GM15510 (cell line): ENCODE measurements around the gene LRRC58.

Experiments used
- POLR2A ChIP-seq: IDR thresholded peaks from 3 replicates; pipeline ENCODE4 v1.6.1; 2011; ENCODE audit warnings: borderline replicate concordance; ENCODE audit not compliant: insufficient read length; ENCODE audit errors: extremely low read depth

LRRC58 gene

DNA sequence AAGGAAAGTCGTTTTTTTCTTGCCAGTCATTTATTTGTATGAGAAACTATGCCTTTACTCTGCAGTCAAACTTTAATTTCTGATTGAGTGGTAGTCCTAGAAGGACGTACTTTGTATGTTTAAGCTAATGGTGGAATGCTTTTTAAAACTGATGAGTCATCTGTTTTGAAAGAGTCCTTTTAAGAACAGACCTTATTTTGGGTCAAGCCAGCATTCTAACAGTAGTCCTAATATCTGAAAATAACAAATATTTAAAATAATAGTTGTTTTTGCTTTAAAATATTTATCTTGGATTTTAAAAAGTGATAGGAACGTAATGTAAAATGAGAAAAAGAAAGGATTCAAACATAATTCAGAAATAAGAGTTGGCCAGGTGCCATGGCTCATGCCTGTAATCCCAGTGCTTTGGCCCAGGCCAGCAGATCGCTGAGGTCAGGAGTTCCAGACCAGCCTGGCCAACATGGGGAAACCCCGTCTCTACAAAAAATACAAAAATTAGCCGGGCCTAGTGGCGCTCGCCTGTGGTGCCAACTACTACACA is 1.3 kb upstream of the LRRC58 start:
- no peak for TF ChIP-seq POLR2A

DNA sequence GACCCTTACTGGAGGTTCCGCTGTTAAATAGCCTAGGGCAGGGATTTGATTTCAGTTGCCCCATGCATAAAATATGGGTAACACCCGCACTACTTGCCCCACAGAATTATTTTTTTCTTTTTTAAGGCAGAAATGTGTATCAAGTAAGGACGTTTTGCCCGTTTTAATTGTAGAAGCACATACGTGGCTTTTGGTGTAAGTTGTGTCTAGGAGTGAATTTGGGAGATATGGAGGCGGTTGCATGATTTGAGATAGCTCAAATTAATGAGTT is 636 bp upstream of the LRRC58 start:
- TF ChIP-seq POLR2A, result no peak

DNA sequence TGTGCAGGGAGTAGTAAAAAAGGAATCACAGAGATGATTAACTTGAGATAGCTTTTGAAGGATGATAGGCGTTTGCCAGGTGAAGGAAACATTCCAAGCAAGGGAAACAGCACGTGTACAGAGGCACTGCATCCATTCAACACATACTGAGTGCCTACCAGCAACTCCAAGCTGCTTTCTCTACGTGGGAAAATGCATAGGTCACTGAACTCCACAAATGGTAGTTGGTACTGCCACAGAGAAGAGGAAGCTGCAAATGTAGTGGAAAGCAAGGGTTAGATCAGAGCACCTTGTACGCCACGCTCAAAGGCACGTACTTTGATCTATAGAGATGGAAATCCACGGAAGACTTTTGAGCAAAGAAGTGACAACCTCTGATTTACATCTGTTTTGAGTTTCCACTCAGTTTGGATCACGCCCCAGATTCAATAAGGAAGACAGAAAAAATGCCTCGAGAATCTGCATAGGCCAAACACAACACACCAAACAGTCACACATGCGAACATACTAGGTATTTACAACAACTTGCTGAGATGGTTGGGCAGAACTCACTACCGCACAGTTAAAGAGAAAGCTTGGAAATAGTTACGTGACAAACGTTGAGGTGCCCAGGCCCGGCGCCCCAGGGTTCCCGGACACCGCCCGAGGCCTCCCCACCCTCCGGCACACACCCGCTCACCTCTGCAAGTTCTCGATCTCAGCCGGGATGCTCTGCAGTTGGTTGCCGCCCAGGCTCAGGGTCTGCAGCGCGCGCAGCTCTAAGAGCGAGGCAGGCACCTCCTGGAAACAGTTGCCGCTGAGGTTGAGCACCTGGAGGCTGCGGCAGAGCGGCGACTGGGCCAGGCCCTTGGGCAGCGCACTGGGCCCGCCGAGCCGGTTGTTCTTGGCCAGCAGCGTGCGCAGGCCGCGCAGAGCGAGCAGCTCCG is 826 bp downstream of the LRRC58 start:
- TF ChIP-seq POLR2A, result no peak

DNA sequence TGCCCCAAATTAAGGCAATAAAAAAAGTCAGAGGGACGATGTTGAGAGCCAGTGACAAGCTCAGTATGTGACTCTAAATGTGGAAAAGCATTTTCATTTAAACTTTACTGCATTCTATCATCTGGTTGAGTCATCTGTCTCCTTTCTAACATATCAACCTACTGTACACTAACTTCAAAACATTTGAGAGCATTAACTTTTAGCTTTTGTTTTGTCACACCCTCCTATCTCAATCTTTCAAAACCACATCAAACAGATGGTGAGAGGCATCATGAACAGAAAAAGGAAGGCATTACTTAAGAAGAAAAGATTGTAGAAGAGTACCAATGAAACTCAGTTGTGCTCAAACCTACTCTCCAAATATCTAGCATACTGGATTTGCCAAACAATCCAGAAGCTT is 4.8 kb downstream of the LRRC58 start:
- TF ChIP-seq POLR2A, result no peak

DNA sequence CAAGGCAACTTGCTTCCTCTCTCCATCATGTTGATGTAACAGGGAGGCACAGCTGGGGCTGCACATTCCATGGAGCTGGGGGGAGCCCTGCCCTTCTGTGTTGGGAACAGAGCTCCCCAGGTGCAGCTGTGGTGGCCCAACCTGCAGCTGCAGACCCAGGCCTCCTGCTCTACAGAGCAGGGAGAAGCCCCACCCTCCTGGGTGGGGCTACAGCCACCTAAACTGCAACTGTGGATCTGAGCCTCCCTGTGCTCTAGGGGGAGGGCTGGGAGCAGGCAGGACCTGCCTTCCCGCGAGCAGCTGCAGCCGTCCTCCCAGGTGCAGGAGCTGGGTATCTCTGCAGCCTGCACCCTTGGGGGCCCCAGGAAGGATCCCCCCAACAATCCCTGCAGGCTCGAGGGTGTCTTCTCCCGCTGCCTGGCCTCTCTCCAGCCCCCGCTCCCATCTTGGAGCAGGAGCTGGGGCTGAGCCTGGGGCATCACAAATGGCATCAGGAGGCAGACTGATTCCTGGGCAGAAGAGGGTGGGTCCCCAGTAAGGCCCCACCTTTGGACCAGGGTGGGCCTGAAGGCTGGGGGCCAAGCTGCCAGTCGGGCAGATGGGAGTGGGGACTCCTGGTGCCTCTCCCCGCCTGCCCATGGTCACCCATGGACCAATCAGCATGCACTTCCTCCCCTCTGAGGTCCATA is 7.4 kb downstream of the LRRC58 start:
- no peak for TF ChIP-seq POLR2A

DNA sequence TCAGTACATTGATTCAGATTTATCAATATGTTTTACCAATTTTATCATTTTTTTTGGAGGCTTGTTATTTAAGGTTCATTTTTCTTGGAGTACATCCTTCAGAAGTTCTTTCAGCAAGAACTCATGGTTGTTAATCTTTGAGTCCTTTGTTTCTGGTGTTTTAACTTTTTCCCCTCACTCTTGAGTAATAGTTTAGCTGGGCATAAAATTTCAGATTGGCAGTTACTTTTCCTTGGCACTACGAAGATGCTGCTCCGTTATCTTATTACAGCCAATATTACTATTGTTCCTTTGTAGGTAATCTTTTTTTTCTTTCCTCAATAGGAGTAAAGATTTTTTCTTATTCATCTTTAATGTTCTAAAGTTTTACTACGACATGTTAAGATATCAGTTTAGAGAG is 9.8 kb downstream of the LRRC58 start:
- TF ChIP-seq POLR2A, result no peak

DNA sequence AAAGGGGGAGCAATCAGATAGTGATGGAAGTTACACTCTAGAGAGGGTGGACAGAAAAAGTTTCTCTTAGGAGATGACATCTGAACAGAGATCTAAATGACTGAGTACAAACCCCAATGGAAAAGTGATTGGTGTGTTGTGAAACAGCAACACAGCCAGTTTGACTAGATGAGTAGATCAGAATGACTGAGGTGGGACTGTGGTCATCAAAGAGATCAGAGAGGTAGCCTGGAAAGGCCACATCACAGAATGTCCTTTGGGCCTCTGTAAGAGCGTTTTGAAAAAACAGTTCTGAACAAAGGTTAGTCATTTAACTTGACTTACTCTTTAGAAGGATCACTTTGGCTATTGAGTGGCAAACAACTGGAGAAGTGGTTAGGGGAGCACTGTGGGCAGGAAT is 10.6 kb downstream of the LRRC58 start:
- no peak for TF ChIP-seq POLR2A

DNA sequence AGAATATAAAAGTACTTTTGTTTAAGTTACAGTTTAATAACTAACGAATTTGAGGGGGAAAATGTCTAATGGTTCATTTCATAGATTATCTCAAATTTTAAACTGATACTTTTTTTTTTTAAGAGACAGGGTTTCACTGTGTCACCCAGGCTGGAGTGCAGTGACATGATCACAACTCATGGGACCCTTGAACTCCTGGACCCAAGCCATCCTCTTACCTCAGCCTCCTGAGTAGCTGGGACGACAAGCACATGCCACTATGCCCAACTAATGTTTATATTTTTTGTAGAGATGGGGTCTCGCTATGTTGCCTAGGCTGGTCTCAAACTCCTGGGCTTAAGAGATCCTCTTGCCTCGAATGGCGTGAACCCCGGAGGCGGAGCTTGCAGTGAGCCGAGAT is 16.5 kb downstream of the LRRC58 start:
- no peak for TF ChIP-seq POLR2A

DNA sequence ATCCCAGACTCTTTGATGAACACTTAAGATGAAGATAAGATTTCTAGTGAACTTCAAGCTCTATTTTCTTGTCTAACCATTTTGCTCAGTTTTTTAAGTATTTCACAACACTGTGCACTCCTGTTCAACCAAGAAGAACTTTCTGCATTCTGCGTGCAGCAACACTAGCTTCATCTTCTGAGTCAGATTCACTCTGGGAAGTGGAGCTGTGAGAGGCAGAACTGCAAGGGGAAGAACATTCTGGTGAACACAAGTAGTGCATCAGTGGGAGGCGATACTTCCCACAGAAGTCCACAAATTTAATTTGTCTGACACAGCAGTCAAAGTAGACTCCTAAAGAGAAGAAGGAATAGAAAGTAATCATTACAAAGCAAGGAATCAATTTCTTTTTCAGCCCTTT is 18.1 kb downstream of the LRRC58 start:
- no peak for TF ChIP-seq POLR2A

DNA sequence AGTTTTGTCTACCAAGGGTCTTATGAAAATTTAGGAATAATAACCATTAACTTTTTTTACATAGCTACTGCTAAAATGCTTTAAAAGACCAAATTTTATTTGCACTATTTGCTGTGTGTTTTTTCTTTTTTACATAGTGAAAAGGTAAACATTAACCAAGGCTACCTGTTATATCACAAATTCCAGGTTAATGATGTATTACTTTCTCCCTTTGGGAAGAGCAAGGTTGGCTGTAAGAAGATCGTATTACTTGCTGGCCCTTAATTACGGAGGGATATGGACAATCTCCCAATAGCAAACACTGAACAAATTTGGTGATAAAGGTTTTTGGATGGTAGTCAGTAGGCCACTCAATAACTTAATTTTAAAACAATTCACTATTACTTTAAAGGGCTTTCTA is 22.4 kb downstream of the LRRC58 start:
- no peak for TF ChIP-seq POLR2A

DNA sequence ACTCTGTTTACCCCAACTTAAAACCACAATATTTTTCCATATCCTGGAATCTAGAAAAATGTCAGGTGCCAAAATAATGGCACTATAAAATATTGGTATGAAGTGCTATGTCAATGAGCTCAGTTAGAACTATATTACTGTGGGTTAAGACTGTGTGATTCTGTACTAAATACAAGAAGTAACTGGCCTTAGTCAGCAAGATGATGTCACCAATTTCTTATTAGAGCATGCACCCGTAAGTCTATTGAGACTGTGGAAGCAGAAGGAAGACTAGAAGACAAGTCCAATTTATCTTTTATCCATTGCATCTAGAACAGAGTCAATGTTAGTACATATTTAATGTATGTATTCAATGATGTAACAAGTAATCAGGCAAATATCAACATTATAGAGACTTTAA is 25.0 kb downstream of the LRRC58 start:
- TF ChIP-seq POLR2A, result no peak

DNA sequence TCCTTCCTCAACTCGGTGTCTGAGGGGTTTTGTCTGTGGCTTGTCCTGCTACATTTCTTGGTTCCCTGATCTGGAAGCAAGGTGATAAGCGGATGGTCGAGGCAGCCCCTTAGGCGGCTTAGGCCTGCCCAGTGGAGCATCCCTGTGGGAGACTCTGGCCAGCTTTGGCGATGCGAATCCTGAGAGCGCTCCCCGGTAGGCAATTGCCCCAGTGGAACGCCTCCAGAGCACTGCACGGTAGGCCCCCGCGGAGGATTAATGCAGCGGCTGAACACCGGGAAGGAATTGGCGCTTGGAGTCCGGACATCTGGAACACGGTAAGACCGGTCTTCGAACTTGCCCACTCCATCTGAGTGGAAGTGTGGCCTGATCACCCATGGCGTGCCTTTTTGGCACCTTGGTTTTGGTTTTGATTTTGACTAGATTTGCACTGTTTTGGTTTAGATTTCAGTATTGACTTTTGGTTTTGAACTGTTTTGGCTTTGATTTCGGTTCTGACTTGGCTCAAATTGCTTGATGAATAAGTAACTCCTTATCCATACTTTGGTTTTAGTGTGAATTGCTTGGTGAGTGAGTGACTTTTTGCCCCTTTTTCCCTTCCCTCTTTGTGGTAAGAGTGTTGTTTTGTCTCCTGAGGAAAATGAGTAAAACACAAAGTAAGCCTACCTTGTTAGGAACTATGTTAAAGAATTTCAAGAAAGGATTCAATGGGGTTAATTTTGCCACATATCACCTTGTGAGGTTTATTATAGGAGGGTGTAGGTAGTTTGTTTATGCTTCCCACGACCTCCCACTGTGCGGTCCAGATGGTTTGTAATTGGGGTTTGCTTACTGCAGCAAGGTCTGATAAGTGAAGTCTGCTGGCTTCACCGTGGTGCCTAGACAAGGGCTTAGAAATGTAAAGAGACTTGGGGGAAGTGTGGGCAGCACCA is 37.0 kb downstream of the LRRC58 start:
- TF ChIP-seq POLR2A, result no peak

DNA sequence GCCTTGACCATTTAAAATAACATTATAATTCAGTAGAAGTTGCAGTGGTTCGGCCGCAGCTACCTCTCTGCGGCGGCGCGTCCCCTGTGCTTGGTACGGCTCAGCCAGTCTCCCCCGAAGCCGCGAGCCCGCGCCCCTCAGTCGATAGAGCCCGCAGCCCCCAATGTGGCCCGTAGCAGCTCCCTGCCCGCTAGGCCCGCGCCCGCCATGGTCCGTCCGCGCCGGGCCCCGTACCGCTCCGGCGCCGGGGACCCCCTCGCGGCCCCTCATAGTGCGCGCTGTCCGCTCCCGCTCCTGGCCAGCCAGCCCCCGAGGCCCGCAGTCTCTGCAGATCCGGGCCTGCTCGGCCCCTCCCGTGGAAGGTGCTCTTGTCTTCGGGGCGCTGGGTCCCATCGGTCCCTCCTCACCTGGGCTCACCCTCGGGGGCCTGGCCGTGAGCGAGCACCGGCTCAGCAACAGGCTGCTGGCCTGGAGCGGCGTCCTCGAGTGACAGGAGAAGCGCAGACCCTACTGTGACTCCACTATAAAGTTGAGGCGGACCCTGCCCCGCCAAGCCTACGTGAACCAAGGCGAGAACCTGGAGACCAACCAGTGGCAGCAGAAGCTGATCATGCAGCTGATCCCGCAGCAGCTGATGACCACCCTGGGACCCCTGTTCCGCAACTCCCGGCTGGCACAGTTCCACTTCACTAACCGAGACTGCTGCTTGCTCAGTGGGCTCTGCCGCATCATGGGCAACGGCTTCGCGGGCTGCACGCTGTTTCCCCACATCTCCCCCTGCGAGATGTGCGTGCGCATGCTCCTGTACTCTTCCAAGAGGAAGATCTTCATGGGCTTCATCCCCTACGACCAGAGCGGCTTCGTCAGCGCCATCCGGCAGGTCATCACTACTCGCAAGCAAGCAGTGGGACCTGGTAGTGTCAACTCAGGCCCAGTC is 42.4 kb downstream of the LRRC58 start:
- no peak for TF ChIP-seq POLR2A

DNA sequence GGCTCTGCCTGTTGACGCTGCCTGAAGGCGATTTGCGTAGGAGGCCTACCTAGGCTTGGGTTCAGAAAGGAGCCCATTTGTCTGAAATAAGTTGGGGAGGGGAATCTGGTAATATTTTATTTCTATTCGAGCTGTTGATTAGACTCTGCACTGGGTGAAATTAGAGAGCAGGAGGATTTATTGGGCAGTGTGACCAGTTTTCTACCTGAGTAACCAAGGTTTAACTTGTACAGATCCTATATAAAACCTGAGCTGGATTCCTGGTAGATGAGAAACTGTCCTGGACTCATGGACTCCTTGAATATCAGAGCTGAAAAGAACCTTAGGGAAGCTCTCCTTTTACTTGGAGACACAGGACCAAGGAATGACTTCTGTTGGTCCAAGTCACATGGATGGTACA is 44.5 kb downstream of the LRRC58 start:
- no peak for TF ChIP-seq POLR2A
